ENCODE measurements around the gene ZIC2. TPM values are rescaled to one million over a fixed set of nuclear protein-coding genes. Genes with fewer than 3 reads are reported as not detected.

The ZIC2 gene
- total RNA-seq, 1 experiment from 2014 or later, result 426 TPM

DNA sequence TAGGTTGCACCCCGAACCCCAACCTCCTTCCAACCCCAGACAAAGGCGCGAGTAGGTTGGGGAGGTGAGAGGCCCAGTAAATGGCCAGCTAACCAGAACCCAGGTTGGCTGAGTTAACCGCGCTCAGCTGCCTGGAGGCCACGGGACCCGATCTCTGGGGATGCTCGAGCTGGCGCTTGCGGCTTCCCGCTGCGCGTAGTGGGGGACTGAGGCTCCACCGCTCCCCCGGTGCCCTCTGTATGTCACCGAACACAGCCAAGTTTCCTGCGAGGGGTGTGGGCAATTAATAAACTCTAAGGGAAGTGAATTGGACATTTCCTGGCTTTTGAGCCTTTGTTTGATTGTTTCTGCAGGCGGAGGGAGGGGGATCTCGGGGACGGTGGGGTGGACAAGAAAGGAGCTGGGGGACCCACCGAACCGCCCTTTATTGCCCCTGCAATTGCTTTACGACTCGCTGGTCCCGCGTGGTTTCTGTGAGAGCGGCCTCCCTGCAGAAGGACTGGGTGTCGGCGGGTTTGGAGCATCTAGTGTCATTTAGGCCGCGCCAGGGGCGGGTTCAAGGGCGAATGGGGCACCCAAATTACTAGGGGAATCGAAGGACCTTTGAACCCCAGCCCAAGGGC is 6.5 kb upstream of the ZIC2 start:
- peaks cover under 1 to 4% of the 10 kb centered on the region in 2 experiments; a peak in 2 of 5 replicates for H3K9me3 Mint-ChIP-seq
- peaks cover 64 to 67% of the 10 kb centered on the region in 2 experiments for H3K4me1 Mint-ChIP-seq
- peaks cover 34% of the 10 kb centered on the region for H3K27me3 Mint-ChIP-seq (ENCODE audit: low read depth)
- no peak overlapping the region for H2BK15ac ChIP-seq (ENCODE audit: low read depth, low read length)
- no peak overlapping the region for H3K56ac ChIP-seq (ENCODE audit: insufficient read length, low read depth, low read length)
- no peak overlapping the region for H3T11ph ChIP-seq (ENCODE audit: low read length)
- H2BK12ac ChIP-seq (ENCODE audit: insufficient read length, low read depth, low read length), result no peak overlapping the region
- no peak overlapping the region for H3K23ac ChIP-seq (ENCODE audit: insufficient read length, low read depth, low read length)
- H3K27ac Mint-ChIP-seq, result peak overlapping the region; percentile 18 to 90 (median 83); a peak in 4 of 7 replicates
- H3K27me3 ChIP-seq (ENCODE audit: insufficient read depth, low read length), result peaks cover 4% of the 10 kb centered on the region; the same call in 1 of the 2 replicates
- peak overlapping the region; percentile 58; the same call in 1 of the 2 replicates for H3K14ac ChIP-seq (ENCODE audit: insufficient read depth, low read length)
- no peak overlapping the region for H2BK120ac ChIP-seq (ENCODE audit: low read depth, low read length, poor library complexity, severe bottlenecking)
- peaks cover under 1 to 1% (median 1%) of the 10 kb centered on the region in 3 experiments; a peak in 6 of 7 replicates for H3K36me3 Mint-ChIP-seq (ENCODE audit: insufficient read depth in 1 of 3, low read depth in 3 of 3)
- no peak overlapping the region for H4K5ac ChIP-seq (ENCODE audit: insufficient read length, low read depth, low read length)
- no peaks in the 10 kb centered on the region for H3K9me3 ChIP-seq (ENCODE audit: control insufficient read depth, low read depth, low read length)
- no peak overlapping the region for H4K8ac ChIP-seq (replicated peaks; ENCODE audit: insufficient read length, low read depth, low read length)
- no peak overlapping the region for H4K91ac ChIP-seq (ENCODE audit: insufficient read length, low read depth, low read length)
- peak; percentile 52 for DNase-seq
- H3K18ac ChIP-seq (ENCODE audit: insufficient read length, low read depth, low read length), result peak overlapping the region; percentile 39
- H3K27ac ChIP-seq (ENCODE audit: insufficient read length, low read depth, low read length), result peak overlapping the region; percentile 58
- H3K79me1 ChIP-seq (ENCODE audit: insufficient read depth, low read depth, low read length, poor library complexity, severe bottlenecking), result no peaks in the 10 kb centered on the region
- no peak overlapping the region for H2BK5ac ChIP-seq (ENCODE audit: insufficient read length, low read length)
- peak overlapping the region; percentile 42 for H3K4me2 ChIP-seq (ENCODE audit: insufficient read depth, insufficient read length, low read length)
- no peaks in the 10 kb centered on the region for H4K20me1 ChIP-seq (ENCODE audit: control insufficient read depth, insufficient read depth, insufficient read length)
- H2AFZ ChIP-seq (ENCODE audit: low read length), result no peak overlapping the region
- no peak overlapping the region for H2BK20ac ChIP-seq (ENCODE audit: low read depth, low read length, poor library complexity, severe bottlenecking)
- H3K9ac ChIP-seq (ENCODE audit: extremely low read depth, insufficient read length, low read length), result no peak overlapping the region
- peaks cover 1% of the 10 kb centered on the region; the same call in 1 of the 2 replicates for H3K79me2 ChIP-seq (ENCODE audit: insufficient read depth, low read length)
- H3K4me1 ChIP-seq (ENCODE audit: insufficient read depth, low read length), result peaks cover 10% of the 10 kb centered on the region; the same call in 1 of the 2 replicates
- peak overlapping the region; percentile 39 to 70 for H3K4me3 Mint-ChIP-seq
- peaks cover 40% of the 10 kb centered on the region for H3K23me2 ChIP-seq (ENCODE audit: insufficient read length, low read depth, low read length, poor library complexity, severe bottlenecking)
- TF ChIP-seq, protein P1, sequence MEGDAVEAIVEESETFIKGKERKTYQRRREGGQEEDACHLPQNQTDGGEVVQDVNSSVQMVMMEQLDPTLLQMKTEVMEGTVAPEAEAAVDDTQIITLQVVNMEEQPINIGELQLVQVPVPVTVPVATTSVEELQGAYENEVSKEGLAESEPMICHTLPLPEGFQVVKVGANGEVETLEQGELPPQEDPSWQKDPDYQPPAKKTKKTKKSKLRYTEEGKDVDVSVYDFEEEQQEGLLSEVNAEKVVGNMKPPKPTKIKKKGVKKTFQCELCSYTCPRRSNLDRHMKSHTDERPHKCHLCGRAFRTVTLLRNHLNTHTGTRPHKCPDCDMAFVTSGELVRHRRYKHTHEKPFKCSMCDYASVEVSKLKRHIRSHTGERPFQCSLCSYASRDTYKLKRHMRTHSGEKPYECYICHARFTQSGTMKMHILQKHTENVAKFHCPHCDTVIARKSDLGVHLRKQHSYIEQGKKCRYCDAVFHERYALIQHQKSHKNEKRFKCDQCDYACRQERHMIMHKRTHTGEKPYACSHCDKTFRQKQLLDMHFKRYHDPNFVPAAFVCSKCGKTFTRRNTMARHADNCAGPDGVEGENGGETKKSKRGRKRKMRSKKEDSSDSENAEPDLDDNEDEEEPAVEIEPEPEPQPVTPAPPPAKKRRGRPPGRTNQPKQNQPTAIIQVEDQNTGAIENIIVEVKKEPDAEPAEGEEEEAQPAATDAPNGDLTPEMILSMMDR (conservative IDR thresholded peaks at IDR 0.05), result no peak
- no peak overlapping the region for H2AK5ac ChIP-seq (ENCODE audit: insufficient read length, low read length)
- WGBS (ENCODE audit: extremely low coverage, insufficient read length, low lambda C conversion rate), result no CpG with 5 or more reads among the region's 34 CpGs
- H3K4ac ChIP-seq (ENCODE audit: low read depth, low read length), result no peak overlapping the region

All from H9 (cell line).